GM03348 (cell line): ENCODE measurements around the gene SHROOM3.
"Not testable (repeated sequence)": the region's sequence is repeated elsewhere in the genome, so short reads cannot be mapped to it uniquely, and the experiment has no call there.

Experiments
- DNase-seq: peaks from one replicate; pipeline ENCODE4 v3.0.0; 2012; ENCODE audit warnings: low spot score

Gene SHROOM3

DNA sequence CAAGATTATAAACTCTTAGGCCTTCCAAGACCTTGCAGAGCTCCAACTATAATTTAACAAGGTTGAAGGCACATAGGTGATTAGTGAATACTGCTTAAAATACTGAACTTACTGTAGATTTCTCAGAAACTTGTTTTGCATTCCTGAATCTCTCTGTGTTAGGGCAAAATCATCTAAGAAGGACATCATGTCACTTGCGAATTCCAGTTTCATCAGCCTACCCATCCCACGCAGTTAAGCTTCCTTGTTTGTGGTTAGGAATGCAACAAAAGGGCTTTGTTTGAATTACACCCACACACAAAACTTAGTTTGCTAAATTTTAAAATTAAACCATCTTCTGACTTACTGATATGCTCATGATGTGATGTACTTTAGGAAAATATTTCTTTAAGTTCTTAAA, 288.9 kb downstream of the SHROOM3 start:
- DNase-seq: peak; percentile 79

DNA sequence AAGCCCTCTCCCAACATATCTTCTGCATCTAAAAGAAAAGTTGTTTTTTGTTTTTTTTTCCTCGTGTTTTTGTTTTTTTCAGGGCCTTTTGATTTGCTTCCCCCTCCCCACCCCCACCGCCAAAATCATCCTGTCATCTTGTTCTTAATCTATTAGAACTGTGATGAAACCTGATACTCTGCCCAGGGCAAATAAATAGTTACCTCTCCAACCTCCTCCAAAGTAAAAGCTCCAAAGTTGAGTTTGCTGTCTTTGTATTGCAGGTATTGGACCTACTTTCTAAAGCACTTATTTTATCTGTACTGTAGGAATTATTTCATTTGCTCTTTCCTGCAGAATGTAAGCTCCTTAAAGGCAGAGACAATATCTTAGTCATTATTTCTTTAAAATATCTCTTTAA, 290.0 kb downstream of the SHROOM3 start:
- no peak for DNase-seq

DNA sequence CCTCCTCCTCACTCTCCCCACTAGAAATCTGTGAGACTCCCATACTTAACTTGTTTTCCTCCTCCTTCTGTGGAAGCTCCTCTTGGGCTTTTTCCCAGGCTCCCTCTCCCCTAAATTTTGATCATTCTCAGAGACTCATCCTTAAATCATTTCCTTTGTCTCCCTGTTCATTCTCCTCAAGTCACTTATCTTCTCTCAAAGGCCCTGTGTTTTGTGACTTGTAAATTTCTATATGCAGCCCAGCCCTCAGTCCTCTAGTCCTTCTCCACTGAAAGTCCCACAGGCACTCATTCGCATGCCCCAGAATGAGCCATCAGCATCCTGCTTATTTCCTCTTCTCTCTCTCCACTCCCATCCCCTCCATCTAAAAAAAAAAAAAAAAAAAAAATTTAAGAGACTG, 291.1 kb downstream of the SHROOM3 start:
- no peak for DNase-seq

DNA sequence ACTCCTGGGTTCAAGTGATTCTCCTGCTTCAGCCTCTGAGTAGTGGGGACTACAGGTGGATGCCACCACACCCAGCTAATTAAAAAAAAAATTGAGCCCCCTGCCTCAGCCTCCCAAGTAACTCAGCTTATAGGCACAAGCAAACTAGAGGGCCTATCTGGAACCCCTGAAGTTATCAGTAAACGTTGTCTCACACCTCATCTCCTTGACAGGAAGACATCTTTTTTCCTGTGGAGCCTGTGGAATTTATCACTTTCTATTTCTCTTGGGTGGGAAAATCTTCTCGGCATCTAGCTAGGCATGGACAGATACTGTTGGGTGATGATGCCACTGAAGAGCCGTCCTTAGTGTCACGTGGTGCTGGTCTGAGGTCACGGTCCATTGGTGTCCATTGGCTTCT, 291.6 kb downstream of the SHROOM3 start:
- DNase-seq: no peak

DNA sequence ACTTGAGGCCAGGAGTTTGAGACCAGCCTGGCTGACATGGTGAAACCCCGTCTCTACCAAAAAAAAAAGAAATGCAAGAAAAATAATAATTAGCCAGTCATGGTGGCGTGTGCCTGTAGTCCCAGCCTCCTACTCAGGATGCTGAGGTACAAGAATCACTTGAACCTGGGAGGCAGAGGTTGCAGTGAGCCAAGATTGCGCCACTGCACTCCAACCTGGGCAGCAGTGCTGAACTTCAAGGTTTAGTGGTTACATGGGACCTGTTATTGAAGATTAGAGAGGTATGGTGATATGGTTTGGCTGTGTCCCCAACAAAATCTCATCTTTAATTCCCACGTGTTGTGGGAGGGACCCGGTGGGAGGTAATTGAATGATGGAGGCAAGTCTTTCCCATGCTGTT, 292.9 kb downstream of the SHROOM3 start:
- DNase-seq: not testable (repeated sequence)

DNA sequence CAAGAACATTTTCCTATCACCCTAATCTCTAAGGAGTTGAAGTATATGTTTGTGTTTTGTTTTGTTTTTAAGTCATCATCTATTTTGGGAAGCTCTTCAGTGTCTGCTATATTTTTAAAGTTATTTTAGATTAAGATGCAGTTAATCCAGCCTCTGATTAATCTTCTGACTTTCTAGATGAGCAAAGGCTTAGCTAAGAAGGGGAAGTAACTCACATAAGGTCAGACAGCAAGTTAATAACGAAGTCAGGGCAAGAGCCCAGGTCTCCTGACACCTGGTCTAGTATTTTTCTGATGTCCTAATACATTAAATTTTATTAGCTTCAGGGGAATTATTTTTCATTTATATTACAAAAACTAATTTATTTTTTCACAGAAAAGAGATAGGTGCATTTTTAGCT, 294.4 kb downstream of the SHROOM3 start:
- no peak for DNase-seq

DNA sequence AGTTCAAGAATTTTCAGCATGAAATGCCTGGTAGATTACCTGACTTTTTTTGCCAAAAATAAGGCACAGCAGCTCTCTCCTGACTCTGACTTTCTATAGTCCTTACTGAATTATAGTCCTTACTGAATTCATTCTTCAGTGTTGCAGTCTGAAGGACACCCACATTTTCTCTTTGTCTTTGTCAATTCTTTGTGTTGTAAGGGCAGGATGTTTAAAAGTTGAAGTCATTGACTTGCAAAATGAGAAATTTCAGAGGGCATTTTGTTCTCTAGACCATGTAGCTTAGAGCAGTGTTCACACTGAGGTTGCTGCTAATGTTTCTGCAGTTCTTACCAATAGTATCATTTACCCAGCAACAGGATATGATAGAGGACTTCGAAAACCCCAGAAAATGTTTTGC, 295.0 kb downstream of the SHROOM3 start:
- no peak for DNase-seq

DNA sequence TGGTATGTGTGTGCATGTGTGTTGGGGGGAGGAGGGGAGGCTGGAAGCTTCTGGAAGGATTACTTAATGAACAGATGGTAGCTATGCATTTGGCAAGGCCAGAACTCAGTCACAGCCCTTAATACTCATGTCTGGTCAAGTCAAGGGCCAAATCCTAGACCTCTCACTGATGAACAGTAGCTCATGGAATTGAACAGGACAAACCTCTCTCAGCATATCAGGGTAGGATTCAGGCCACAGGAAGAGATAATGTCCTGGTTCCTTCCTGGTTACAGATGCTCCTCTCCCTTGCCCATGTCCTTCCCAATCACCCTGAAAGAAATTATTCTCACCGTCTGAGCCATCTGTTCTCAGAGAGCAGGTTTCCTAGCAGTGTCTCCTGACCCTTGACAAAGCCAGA, 297.2 kb downstream of the SHROOM3 start:
- DNase-seq: no peak

DNA sequence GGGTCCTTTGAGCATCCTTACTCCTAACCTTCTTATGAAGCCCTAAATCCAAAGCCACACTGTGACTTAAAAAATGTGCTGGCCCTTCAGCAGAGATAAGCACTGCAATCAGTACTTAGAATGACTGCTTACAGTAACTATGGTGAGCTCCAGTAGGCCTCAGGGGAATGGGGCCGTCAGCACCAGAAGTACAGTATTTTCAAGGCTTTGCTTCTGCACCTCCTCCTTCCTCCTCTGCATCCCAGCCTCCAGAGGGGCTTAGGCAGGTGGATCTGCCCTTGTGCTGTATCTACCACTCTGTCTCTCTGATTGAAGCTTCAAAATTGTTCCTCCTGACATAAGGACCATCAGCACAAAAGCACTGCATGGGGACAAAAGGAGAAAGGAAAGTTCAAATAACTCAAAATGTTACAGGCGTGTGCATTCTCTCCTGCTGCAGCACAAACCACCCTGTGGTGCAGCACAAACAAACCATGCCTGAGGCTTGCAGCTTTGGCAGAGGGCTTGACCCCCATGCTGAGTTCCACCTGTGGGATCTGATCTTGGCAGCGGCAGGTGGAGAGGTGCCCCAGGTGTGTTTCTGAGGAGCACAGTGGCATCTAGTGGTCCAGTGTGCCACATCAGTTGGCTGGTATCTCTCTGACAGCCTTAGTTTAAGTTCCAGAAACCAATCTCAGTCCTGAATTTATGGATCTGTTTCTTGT, 298.2 kb downstream of the SHROOM3 start:
- DNase-seq: no peak

DNA sequence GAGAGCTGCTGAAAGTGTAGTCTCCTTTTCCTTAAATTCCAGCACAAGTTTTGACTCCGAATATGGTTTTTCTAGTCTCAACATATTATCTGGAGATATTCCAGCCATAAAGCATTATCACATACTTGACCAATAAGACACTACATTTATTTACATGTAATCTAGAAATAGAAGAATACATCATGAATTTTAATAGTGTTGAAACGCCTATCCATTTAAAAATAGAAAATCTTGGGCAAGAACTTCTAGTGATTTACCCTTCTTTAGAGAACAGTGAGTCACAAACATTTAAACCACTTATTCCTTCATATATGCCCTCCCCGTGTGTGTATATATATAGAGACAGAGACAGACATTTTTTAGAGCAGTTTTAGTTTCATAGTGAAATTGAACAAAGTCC, 301.4 kb downstream of the SHROOM3 start:
- peak; percentile 42 for DNase-seq

DNA sequence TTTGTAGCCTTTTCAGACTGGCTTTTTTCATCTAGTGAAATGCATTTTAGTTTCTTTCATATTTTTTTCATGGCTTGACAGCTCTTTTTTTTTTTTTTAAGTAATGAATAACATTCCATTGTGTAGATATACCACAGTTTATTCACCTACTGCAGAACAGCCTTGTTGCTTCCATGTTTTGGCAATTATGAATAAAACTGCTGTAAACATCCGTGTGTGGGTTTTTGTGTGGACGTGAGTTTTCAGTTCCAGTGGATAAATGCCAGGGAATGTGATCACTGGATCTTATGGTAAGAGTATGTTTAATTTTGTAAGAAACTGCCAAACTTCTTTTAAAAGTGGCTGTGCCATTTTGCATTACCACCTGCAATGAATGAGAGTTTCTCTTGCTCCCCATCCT, 302.2 kb downstream of the SHROOM3 start:
- DNase-seq: no peak

DNA sequence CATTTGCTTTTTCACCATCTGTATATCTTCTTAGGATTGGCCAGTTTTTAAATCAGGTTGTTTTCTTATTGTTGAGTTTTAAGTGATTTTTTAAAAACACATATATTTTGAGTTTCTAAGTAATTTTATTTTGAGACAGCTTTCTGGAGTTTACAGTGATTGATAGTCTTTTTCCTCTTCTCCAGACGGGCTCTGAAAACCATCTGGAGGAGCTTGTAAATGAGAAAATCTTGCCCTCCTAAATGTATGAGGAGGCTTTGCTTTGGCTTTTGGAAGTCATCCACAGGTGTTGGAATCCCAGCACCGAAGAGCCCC, 302.7 kb downstream of the SHROOM3 start:
- DNase-seq: no peak

DNA sequence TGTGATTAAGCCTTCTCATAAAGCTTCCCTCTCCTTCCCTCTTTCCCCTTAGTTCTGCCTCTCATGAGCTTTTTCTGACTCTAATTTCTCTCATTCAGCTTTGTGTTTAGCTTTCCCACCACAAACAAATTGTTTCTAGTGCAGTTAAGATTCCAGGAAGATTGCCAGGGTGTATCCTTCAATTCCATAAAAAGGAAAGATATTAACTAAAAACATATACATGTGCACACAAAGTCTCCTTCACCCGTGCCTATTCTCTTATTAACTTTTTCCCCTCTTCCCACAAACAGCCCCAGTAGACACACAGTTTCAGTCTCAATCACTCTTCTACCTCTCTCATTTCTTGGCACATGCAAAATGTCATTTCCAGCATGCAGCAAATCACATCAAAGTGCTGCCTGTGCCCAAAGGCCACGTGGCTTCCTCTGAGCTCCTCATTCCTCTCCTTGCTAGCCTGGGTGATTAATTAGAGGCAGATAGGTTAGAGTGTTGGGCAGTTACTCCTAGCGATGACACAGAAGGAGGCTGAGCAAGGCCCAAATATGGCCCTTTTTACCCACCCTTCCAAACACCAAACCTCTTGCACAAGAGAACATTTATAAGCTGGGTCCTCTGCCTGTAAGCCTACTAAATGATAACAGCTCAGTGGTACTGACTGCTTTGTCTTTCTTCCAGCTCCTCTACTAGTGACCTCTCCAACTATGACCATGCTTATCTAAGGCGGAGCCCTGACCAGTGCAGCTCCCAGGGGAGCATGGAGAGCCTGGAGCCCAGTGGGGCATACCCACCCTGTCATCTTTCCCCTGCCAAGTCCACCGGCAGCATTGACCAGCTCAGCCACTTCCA, 303.3 kb downstream of the SHROOM3 start:
- peak; percentile 87 for DNase-seq

DNA sequence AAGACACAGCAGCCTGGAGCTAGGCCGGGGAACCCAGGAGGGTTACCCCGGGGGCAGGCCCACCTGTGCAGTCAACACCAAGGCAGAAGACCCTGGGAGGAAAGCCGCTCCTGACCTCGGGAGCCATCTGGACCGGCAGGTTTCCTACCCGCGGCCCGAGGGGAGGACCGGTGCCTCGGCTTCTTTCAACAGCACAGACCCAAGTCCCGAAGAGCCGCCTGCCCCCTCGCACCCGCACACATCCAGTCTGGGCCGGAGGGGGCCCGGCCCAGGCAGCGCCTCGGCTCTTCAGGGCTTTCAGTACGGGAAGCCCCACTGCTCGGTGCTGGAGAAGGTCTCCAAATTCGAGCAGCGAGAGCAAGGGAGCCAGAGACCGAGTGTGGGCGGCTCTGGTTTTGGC, 305.2 kb downstream of the SHROOM3 start:
- no peak for DNase-seq

DNA sequence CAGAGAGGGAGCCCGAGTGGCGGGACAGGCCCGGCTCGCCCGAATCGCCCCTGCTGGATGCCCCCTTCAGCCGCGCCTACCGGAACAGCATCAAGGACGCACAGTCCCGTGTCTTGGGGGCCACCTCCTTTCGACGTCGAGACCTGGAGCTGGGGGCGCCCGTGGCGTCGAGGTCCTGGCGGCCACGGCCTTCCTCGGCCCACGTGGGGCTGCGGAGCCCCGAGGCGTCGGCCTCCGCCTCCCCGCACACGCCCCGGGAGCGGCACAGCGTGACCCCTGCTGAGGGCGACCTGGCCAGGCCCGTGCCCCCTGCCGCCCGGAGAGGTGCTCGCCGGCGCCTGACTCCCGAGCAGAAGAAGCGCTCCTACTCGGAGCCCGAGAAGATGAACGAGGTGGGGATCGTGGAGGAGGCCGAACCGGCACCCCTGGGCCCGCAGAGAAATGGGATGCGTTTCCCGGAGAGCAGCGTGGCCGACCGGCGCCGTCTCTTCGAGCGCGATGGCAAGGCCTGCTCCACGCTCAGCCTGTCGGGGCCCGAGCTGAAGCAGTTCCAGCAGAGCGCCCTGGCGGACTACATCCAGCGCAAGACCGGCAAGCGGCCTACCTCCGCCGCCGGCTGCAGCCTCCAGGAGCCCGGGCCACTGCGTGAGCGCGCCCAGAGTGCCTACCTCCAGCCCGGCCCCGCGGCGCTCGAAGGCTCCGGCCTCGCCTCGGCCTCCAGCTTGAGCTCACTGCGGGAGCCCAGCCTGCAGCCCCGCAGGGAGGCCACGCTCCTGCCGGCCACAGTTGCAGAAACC, 306.0 kb downstream of the SHROOM3 start:
- DNase-seq: no peak

DNA sequence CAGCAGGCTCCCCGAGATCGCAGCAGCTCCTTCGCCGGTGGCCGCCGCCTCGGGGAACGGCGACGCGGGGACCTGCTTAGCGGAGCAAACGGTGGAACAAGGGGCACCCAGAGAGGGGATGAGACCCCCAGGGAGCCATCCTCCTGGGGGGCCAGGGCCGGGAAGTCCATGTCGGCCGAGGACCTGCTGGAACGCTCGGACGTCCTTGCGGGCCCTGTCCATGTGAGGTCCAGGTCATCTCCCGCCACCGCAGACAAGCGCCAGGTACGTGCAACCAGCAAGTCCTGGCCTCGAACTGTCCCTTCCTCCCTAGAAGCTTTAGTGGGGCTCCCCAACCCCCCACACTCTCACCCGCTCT, 306.6 kb downstream of the SHROOM3 start:
- no peak for DNase-seq

DNA sequence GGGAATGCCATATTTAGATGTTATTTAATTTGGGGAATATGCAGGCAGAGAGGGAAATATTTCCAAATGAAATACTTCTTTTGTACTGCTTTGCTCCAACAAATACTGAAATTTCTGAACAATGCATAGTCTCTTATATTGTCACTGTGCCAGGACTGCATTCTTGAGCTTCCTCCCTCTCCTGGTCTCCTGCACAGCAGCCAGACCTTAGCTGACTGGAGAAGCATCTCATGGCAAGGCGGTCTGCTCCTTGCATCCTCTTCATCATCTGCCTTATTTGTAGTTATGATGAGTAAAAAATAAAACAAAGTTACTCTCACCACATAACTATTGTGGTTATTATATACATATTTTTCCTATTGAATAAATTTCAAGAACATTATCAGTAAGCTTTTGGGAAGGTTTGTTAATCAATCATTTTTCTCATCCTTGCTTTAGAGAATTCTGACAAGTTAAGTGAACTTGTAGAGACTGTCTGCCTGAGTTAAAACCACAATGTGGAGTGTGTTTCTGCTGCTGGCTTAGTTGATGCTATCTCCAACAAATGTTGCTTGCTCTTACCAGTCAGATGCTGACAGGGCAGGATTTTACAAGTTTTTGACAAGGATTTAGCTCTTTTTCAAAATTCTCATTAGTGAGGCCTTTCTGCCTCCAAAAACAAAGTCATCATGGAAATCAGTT, 309.4 kb downstream of the SHROOM3 start:
- DNase-seq: peak; percentile 72

DNA sequence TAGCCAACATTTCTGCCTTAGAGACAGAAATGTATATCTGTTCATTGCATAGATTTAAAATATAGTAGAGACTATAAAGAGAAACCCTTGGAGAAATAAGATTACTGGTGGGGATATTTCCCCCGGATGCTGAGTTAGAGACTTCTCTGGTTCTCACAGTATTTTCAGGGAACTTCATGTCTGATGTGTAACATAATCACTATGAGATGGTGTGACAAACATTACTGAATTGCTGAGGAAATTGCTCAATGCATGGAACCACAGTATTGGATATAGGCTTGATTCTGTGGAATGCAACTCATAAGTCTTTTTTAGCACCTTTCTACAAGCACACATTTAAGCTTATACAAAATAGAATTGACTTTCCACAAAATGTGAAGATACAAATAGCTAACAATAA, 310.2 kb downstream of the SHROOM3 start:
- no peak for DNase-seq

DNA sequence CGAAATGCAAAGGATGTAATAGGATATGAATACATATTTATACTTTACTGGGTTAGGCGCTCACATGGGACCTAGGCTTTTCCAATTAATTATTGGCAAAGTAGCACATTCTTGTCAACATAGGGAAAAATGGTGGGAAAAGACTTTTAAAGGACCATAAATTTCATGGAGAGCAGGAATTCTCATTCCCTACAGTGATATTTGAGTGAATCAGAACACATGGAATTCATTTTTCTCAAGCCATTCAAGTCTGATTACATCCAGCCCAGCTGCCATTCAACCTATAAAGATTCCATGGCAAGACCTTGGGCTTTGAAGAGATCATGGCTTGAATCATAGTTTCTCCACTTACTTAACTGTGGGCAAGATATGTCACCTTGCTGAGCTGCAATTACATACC, 312.5 kb downstream of the SHROOM3 start:
- no peak for DNase-seq

DNA sequence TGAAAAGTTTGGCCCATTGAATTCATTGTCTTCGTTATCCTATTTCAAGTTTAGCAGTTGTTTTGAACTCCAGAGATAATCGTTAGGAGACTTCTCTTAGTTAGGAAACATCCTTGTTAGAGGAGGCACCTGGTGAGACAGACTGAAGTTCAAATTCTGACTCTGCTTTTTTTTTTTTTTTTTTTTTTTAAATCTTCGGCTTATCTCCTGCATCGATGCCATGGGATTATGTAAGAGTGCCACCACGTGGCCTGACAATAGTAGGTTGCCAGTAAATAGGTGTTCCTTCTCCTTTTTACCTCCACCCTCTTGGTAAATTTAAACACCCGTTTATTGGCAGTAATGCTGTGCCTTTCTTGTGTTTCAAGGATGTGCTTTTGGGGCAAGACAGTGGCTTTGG, 313.6 kb downstream of the SHROOM3 start:
- no peak for DNase-seq

DNA sequence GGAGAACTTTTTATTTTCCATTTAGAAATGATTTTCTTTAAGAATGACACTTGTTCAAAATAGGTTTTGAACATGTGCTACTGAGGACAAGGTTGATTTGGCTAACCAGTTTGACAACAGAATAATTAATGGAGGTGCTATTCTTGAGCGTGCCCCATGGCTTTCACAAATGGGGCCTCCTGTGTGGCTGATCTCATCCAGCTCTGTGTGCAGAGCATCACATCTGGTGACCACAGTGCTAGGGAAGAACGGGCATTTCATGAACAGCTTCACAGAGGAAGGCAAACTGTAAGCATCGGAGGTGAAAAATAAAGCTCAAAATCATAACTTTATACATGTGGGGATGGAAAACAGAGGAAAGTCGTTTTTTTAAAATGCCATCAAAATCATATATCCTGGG, 314.3 kb downstream of the SHROOM3 start:
- no peak for DNase-seq

DNA sequence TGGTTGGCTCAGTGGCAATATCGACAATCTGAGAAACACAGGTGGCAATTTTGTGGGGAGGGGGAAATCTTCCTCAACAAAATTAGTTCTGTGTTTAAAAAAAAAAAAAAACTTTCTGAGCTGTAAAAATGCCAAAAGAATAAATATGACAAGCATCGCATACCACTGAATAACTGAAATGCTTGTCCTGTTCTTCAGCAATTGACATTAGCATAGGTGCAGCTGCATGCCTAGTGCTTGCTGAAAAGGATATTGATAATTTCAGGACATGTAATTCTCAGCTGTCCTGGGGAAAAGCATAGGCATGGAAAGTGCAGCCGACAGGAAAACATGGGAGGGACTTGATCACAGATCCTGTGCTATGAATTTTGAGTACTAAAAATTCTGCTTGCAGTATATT, 315.7 kb downstream of the SHROOM3 start:
- no peak for DNase-seq
